BE2C (cell line): ENCODE results near the gene PP2D1.

ENCODE experiments used
- DNase-seq: peaks from one replicate; pipeline ENCODE4 v3.0.0-alpha.2; 2020
- H3K27me3 ChIP-seq: fragments of 250-450 bp; sonication (Bioruptor Pico); 2 replicates; pipeline ENCODE4 v1.5.1; 2020; ENCODE audit warnings: mild to moderate bottlenecking
- H3K36me3 ChIP-seq: fragments of 250-450 bp; sonication (Bioruptor Pico); 2 replicates; pipeline ENCODE4 v1.5.1; 2020; ENCODE audit warnings: mild to moderate bottlenecking
- H3K4me1 ChIP-seq: fragments of 250-450 bp; sonication (Bioruptor Pico); 2 replicates; pipeline ENCODE4 v1.5.1; 2020
- H3K4me3 ChIP-seq: 2 replicates; pipeline ENCODE4 v1.5.1; 2011; ENCODE audit warnings: low read depth, low read length
- H3K9me3 ChIP-seq: fragments of 250-450 bp; sonication (Bioruptor Pico); 2 replicates; pipeline ENCODE4 v1.5.1; 2020
- CTCF ChIP-seq: IDR thresholded peaks from 2 replicates; pipeline ENCODE4 v1.5.1; 2012; ENCODE audit warnings: mild to moderate bottlenecking, low read depth, low read length

The PP2D1 gene

GRCh38 chr3:19950316-19950715 lies 61.7 kb downstream of the PP2D1 start:
- Histone ChIP-seq H3K36me3 (peaks cover 3% of the 10 kb centered on the region; the same call in 1 of the 2 replicates), H3K4me3 (no peak overlapping the region), H3K27me3 (no peaks in the 10 kb centered on the region), H3K4me1 (no peaks in the 10 kb centered on the region), H3K9me3 (no peaks in the 10 kb centered on the region)
- no peak for DNase-seq
- TF ChIP-seq CTCF = no peak

- TF ChIP-seq CTCF = no peak
- DNase-seq = no peak
Measured at GRCh38 chr3:19948226-19948591, 63.9 kb downstream of the PP2D1 start.

GRCh38 chr3:19947549-19948225 lies 64.4 kb downstream of the PP2D1 start:
- Histone ChIP-seq H3K4me1 (no peaks in the 10 kb centered on the region), H3K4me3 (peak overlapping the region; percentile 84), H3K9me3 (no peaks in the 10 kb centered on the region), H3K27me3 (no peaks in the 10 kb centered on the region), H3K36me3 (peaks cover 3% of the 10 kb centered on the region; the same call in 1 of the 2 replicates)
- TF ChIP-seq CTCF = no peak
- DNase-seq = peak; percentile 26

More at GRCh38 chr3:19948226-19948591, 63.9 kb downstream of the PP2D1 start:
- Histone ChIP-seq H3K4me3 (peak overlapping the region; percentile 84), H3K4me1 (no peaks in the 10 kb centered on the region), H3K27me3 (no peaks in the 10 kb centered on the region), H3K9me3 (no peaks in the 10 kb centered on the region), H3K36me3 (peaks cover 3% of the 10 kb centered on the region; the same call in 1 of the 2 replicates)

- Histone ChIP-seq H3K4me1 (no peaks in the 10 kb centered on the region), H3K27me3 (no peaks in the 10 kb centered on the region), H3K4me3 (peak within 1 kb of the TSS; percentile 84), H3K36me3 (peaks cover 3% of the 10 kb centered on the region; the same call in 1 of the 2 replicates), H3K9me3 (no peaks in the 10 kb centered on the region)
- TF ChIP-seq CTCF = no peak
- peak; percentile 91 for DNase-seq
Measured at GRCh38 chr3:19946832-19947548, 65.1 kb downstream of the PP2D1 start, which contains the start of gene RAB5A. RAB5A (plus strand) TSS chr3:19947097; CDS start chr3:19950899, 3,802 bp downstream.

- TF ChIP-seq CTCF = no peak
- DNase-seq = no peak
- Histone ChIP-seq H3K4me1 (no peaks in the 10 kb centered on the region), H3K4me3 (peak overlapping the region; percentile 84), H3K9me3 (no peaks in the 10 kb centered on the region), H3K36me3 (no peaks in the 10 kb centered on the region), H3K27me3 (no peaks in the 10 kb centered on the region)
Measured at GRCh38 chr3:19945969-19946831, 65.9 kb downstream of the PP2D1 start.
